ENCODE results near the gene ZNF175.

The ZNF175 gene

DNA sequence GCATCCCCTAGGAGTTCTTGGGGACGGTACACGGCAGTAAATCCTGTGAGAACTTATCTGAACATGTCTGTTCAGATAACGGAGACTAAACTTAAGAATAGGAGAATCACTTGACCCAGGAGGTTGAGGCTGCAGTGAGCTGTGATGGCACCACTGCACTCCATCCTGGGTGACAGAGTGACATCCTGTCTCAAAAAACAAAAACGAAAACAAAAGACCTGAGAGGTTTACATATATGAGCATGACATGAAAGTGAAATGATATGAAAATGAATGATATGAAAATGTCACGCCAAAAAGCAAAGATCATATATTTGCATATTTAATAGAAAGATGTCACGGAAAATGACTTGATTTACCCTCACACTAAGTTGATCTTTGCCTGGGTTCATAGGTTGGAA, 5.8 kb downstream of the ZNF175 start:
- ChIA-PET POLR2A (no interaction called here), CTCF (no interaction called here)
- DNase-seq (ENCODE audit: extremely low spot score) = no peak
- TF ChIP-seq L3MBTL2 (conservative IDR thresholded peaks at IDR 0.05) (no peak), ELF4 (IDR thresholded peaks at IDR 0.05) (no peak), ARNT (IDR thresholded peaks at IDR 0.05) (no peak), SP1 (IDR thresholded peaks at IDR 0.05) (no peak), BHLHE40 (IDR thresholded peaks at IDR 0.05; ENCODE audit: borderline replicate concordance) (no peak), TARDBP (IDR thresholded peaks at IDR 0.05) (no peak), FOXM1 (IDR thresholded peaks at IDR 0.05; ENCODE audit: borderline replicate concordance) (no peak), FOXK2 (IDR thresholded peaks at IDR 0.05) (no peak), CTBP1 (IDR thresholded peaks at IDR 0.05; ENCODE audit: borderline replicate concordance) (no peak), FOXA1 (IDR thresholded peaks at IDR 0.05) (no peak), LEF1 (IDR thresholded peaks at IDR 0.05; ENCODE audit: borderline replicate concordance) (no peak), HDGF (IDR thresholded peaks at IDR 0.05; ENCODE audit: borderline replicate concordance) (no peak)
- TF ChIP-seq, protein P1, sequence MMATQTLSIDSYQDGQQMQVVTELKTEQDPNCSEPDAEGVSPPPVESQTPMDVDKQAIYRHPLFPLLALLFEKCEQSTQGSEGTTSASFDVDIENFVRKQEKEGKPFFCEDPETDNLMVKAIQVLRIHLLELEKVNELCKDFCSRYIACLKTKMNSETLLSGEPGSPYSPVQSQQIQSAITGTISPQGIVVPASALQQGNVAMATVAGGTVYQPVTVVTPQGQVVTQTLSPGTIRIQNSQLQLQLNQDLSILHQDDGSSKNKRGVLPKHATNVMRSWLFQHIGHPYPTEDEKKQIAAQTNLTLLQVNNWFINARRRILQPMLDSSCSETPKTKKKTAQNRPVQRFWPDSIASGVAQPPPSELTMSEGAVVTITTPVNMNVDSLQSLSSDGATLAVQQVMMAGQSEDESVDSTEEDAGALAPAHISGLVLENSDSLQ (IDR thresholded peaks at IDR 0.05) = no peak

DNA sequence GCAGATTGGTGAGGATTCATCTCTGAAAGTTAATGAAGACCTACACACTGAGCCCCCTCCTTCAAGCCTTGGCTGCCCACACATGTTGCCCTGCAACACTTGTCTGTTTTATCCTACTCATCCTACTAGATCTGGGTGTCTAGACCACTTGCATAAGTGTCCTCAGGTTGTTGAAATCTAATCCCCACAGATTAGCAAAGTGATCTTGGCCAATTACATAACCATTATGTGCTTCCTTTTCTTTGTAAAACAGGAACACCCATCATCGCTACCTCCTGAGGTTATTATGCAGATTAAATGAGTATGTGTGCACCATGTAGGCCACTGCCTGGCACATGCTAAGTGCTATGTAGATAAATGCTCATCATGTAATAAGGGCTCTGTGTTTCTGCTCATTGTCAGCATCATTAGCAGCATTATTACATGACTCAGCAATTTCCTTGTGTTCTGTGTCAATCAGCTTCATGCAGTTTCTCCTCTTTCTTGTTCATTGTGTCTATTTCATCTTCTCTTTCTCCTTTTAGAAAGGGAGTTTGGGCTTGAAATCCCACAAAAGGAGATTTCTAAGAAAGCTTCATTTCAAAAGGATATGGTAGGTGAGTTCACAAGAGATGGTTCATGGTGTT, 15.1 kb downstream of the ZNF175 start:
- DNase-seq (ENCODE audit: extremely low spot score) = no peak
- CTCF ChIA-PET = no interaction called here
- TF ChIP-seq SUZ12 (IDR thresholded peaks at IDR 0.05) (no peak), FOXA1 (IDR thresholded peaks at IDR 0.05) (no peak), TARDBP (IDR thresholded peaks at IDR 0.05) (no peak), L3MBTL2 (conservative IDR thresholded peaks at IDR 0.05) (no peak), LEF1 (IDR thresholded peaks at IDR 0.05; ENCODE audit: borderline replicate concordance) (no peak), SP1 (IDR thresholded peaks at IDR 0.05) (no peak), ELF4 (IDR thresholded peaks at IDR 0.05) (no peak), HDGF (IDR thresholded peaks at IDR 0.05; ENCODE audit: borderline replicate concordance) (no peak), FOXM1 (IDR thresholded peaks at IDR 0.05; ENCODE audit: borderline replicate concordance) (no peak), FOXK2 (IDR thresholded peaks at IDR 0.05) (no peak), ARNT (IDR thresholded peaks at IDR 0.05) (no peak), ZNF384 (IDR thresholded peaks at IDR 0.05) (no peak), CTBP1 (IDR thresholded peaks at IDR 0.05; ENCODE audit: borderline replicate concordance) (no peak), NFRKB (IDR thresholded peaks at IDR 0.05) (no peak)
- TF ChIP-seq, protein P1 (IDR thresholded peaks at IDR 0.05) = no peak
- POLR2A ChIA-PET = no interaction called here

DNA sequence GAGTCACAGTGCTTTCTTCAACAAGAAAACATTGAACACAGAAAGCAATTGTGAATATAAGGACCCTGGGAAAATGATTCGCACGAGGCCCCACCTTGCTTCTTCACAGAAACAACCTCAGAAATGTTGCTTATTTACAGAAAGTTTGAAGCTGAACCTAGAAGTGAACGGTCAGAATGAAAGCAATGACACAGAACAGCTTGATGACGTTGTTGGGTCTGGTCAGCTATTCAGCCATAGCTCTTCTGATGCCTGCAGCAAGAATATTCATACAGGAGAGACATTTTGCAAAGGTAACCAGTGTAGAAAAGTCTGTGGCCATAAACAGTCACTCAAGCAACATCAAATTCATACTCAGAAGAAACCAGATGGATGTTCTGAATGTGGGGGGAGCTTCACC, 15.7 kb downstream of the ZNF175 start:
- ChIA-PET CTCF (no interaction called here), POLR2A (no interaction called here)
- TF ChIP-seq ZNF384 (IDR thresholded peaks at IDR 0.05) = no peak
- TF ChIP-seq LEF1 (IDR thresholded peaks at IDR 0.05; ENCODE audit: borderline replicate concordance) = no peak
- no peak for DNase-seq (ENCODE audit: extremely low spot score)

DNA sequence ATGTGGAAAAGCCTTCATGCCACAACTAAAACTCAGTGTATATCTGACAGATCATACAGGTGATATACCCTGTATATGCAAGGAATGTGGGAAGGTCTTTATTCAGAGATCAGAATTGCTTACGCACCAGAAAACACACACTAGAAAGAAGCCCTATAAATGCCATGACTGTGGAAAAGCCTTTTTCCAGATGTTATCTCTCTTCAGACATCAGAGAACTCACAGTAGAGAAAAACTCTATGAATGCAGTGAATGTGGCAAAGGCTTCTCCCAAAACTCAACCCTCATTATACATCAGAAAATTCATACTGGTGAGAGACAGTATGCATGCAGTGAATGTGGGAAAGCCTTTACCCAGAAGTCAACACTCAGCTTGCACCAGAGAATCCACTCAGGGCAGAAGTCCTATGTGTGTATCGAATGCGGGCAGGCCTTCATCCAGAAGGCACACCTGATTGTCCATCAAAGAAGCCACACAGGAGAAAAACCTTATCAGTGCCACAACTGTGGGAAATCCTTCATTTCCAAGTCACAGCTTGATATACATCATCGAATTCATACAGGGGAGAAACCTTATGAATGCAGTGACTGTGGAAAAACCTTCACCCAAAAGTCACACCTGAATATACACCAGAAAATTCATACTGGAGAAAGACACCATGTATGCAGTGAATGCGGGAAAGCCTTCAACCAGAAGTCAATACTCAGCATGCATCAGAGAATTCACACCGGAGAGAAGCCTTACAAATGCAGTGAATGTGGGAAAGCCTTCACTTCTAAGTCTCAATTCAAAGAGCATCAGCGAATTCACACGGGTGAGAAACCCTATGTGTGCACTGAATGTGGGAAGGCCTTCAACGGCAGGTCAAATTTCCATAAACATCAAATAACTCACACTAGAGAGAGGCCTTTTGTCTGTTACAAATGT, 16.4 kb downstream of the ZNF175 start:
- no peak for DNase-seq (ENCODE audit: extremely low spot score)
- ChIA-PET CTCF (no interaction called here), POLR2A (no interaction called here)
- no peak for TF ChIP-seq FOXM1 (IDR thresholded peaks at IDR 0.05; ENCODE audit: borderline replicate concordance)
- TF ChIP-seq ZNF384 (IDR thresholded peaks at IDR 0.05) = no peak
- no peak for TF ChIP-seq SUZ12 (IDR thresholded peaks at IDR 0.05)
- no peak for TF ChIP-seq LEF1 (IDR thresholded peaks at IDR 0.05; ENCODE audit: borderline replicate concordance)
- TF ChIP-seq CTBP1 (IDR thresholded peaks at IDR 0.05; ENCODE audit: borderline replicate concordance) = no peak
- TF ChIP-seq BHLHE40 (IDR thresholded peaks at IDR 0.05; ENCODE audit: borderline replicate concordance) = no peak

DNA sequence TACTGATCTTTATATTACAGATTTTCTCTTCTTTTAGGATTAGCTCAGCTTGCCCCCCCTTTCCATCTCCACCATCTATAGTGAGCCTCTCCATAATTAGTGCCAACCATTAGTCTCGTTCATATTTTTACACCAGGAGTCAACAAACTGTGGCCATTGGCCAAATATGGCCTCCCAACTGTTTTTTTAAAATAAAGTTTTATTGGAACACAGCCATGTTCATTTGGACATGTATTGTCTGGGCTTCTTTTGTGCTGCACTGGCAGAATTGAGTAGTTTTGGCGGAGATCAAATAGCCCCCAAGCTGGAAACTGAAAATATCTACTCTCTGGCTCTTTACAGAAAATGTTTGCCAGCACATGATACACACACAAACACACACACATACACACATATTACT, 18.4 kb downstream of the ZNF175 start:
- TF ChIP-seq ELF4 (IDR thresholded peaks at IDR 0.05) (no peak), TARDBP (IDR thresholded peaks at IDR 0.05) (no peak), SP1 (IDR thresholded peaks at IDR 0.05) (no peak), FOXM1 (IDR thresholded peaks at IDR 0.05; ENCODE audit: borderline replicate concordance) (no peak), NFRKB (IDR thresholded peaks at IDR 0.05) (no peak), FOXA1 (IDR thresholded peaks at IDR 0.05) (no peak), FOXK2 (IDR thresholded peaks at IDR 0.05) (no peak)
- CTCF ChIA-PET = no interaction called here
- POLR2A ChIA-PET = no interaction called here
- no peak for DNase-seq (ENCODE audit: extremely low spot score)

DNA sequence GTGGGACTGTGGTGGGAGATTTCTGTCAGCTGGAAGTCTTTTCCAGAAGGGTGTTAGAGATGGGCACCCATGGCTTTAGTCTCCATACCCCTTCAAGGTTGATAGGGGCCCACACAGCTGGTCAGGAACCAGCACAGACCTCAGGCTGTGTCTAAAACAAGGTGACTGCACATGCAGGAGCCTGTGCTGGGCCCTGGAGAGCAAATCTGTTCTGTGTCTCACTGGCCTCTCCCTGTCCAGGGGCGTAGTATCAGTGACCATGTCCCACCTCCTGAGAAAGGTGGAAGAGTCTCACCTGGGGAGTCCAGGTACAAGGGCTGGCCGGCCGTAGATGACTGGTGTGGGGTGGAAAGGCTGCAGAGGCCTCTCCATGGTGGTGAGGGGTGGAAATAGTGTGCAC, 19.4 kb downstream of the ZNF175 start:
- ChIA-PET POLR2A (no interaction called here), CTCF (no interaction called here)
- TF ChIP-seq TARDBP (IDR thresholded peaks at IDR 0.05) (no peak), CTBP1 (IDR thresholded peaks at IDR 0.05; ENCODE audit: borderline replicate concordance) (no peak), FOXA1 (IDR thresholded peaks at IDR 0.05) (no peak), FOXK2 (IDR thresholded peaks at IDR 0.05) (no peak)
- DNase-seq (ENCODE audit: extremely low spot score) = no peak

DNA sequence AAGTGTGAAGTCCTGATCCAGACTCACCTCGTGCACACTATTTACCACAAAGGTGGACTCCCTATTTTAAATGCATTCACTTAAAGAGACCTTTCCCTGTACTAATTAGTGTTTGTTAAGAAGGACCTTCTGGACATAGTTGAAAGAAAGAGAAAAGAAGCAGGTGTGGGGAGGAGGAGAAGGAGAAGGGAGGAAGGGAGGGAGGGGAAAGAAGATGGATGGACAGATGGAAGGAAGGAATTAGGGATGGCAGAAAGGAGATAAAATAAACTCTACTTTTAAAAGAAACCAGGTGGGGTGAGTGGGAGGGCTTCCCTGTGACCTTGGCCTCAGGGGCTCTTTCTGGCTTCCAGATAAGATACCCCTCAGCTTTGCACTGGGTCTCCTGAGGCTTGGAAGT, 21.4 kb downstream of the ZNF175 start:
- ChIA-PET POLR2A (no interaction called here), CTCF (no interaction called here)
- no peak for DNase-seq (ENCODE audit: extremely low spot score)
- no peak for TF ChIP-seq L3MBTL2 (conservative IDR thresholded peaks at IDR 0.05)
- TF ChIP-seq HDGF (IDR thresholded peaks at IDR 0.05; ENCODE audit: borderline replicate concordance) = no peak
- no peak for TF ChIP-seq SP1 (IDR thresholded peaks at IDR 0.05)
- no peak for TF ChIP-seq ELF4 (IDR thresholded peaks at IDR 0.05)
- no peak for TF ChIP-seq TARDBP (IDR thresholded peaks at IDR 0.05)
- TF ChIP-seq NFRKB (IDR thresholded peaks at IDR 0.05) = no peak
- TF ChIP-seq LEF1 (IDR thresholded peaks at IDR 0.05; ENCODE audit: borderline replicate concordance) = no peak
- no peak for TF ChIP-seq FOXM1 (IDR thresholded peaks at IDR 0.05; ENCODE audit: borderline replicate concordance)
